ENCODE measurements around the gene NME5.

The NME5 gene

DNA sequence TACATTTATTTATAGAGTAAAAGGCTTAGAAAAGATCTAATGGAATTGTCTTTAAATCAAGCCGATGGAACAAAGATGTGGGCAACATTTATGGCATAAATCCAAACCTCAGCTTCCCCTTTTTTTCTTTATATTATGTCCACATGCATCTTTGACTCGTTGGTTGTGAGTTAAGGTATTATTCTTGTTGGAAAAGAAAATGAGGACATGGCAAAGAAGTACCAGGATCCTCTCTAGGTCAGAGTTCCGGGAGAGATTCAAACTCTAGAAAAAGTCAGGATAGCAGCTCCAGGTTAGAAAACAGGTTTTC lies 508 bp upstream of the NME5 start:
- DNase-seq (ENCODE audit: low read depth in 3 of 3, low spot score in 1 of 3), result no peak

DNA sequence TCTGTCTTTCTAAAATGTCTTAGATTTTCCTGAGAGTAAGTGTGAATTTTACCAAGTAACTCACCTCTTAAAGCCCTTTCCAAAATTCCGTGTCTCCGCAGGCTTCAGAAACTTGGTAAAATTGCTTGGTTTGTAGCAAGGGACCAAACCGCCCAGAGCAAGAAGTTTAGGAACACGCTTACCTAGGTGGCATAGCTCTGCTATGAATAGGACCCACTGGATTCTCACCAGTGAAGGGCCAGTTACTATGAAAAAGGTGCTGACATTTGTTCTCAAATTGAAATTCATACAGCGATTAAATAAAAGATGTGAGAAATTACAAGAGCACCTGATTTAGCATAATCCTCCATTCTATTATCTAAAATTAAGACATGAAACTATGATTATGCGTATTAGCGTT lies 6.7 kb downstream of the NME5 start:
- no peak for DNase-seq (ENCODE audit: low read depth in 3 of 3, low spot score in 1 of 3)

DNA sequence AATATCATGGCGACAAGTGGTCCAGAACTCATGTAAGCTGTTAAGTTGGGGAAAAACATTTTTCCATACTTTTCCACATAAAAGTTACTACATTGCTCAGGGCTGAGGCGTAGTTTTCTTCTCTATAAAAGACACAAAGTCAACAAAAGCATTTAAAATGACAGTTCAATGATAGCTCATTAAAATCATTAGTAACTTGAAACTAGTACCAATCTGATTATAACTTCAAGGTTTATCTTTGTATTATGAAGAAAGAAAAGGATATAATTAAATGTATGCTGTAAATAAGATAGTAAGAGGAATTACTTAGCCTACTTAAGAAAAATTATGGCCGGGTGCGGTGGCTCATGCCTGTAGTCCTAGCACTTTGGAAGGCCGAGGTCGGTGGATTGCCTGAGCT lies 9.9 kb downstream of the NME5 start:
- no peak for DNase-seq (ENCODE audit: low read depth in 3 of 3, low spot score in 1 of 3)

DNA sequence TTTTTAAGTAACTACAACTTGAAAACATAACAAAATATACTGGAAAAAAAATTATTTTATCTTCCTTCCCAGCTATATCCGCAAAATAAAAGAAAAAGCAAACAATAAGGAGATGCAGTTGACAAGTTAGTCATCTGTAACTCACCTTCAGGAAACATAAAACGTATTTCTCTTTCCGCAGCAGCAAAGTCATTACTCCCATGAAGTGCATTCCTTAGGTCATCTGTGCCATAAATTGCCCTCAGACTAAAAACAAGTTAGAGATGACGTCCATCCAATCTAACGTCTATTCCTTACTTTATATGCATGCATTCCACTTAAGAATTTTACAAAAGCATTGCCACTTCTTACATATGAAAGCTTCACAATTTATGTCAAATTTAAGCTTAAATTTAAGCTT lies 10.9 kb downstream of the NME5 start:
- no peak for DNase-seq (ENCODE audit: low read depth in 3 of 3, low spot score in 1 of 3)

DNA sequence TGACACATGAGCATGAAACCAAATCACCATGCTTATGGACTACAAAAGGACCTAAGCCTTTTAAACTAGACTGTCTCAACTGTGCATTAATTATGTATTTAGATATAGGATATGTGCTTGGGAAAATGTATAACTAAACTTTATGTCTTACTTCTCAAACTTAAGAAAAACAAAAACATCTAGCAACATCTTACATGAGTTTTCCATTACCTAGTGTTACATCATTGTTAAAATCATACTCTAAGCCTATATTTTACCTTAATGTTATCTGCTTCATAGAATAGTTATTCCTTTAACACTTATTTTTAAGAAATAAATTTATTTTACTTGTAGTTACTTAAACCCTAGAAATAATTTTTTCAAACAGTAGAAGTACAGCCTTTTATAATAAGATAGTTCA lies 24.0 kb downstream of the NME5 start:
- no peak for DNase-seq (ENCODE audit: low read depth in 3 of 3, low spot score in 1 of 3)

DNA sequence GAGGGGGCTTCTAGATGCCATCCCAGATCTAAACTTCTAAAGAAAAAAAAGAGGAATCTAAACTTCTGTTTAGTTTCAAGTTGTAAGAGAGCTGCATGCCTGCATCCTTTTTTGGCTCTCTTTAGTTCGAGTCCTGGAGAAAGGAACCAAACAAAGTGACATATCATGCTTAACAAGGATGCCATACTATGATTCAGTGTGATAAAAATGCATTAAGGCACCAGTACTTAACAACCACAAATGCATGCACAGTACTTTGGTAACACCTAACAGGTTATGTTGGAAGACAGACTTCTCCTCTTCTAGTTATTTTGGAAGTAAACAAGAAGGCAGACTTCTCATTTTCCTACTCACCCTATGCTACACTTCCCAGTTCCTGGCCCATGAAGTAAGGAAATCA lies 27.3 kb downstream of the NME5 start:
- no peak for DNase-seq (ENCODE audit: low read depth in 3 of 3, low spot score in 1 of 3)

DNA sequence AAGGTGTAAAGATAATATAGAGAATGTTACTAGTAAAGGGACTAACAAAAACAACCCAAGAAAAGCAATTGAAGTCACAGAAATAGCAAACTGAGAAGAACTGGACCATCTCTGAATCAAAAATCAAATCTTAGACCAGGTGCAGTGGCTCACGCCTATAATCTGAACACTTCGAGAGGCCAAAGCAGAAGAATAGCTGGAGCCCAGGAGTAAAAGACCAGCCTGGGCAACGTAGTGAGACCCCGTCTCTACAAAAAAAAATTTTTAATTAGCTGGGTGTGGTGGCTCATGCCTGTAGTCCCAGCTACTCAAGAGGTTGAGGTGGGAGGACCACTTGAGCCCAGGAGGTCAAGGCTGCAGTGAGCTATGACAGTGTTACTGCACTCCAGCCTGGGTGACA lies 28.0 kb downstream of the NME5 start:
- no peak for DNase-seq (ENCODE audit: low read depth in 3 of 3, low spot score in 1 of 3)

DNA sequence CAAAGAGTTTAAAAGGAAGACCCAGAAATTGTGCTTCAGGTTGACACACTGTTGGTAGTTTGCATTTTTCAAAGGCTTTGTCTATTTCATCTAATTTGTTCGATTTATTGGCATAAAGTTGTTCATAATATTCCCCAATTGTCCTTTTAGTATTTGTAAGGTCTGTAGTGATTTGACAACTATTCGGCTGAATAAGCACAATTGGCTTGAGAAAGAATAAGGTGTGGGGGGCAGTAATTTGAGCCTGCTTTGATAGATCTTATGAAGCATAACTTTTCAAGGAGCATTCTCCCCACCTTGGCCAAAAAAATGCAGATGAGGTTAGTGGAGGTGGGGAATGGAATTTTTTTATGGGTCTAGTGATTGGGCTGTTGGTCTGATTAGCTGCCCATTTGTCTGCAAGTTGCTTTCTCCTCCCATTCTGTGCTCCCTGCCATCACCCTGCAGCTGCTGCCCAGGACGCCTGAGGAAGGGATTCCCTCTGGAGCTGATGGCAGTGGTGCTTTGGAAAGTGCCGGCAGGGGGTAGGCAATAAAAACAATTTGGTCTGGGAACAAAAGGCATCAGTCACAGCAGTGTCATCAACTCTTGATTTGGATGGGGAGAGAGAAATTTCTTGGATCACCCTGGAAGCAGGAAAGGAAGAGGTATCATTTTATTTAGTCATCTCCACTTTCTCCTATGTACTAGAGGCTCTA lies 28.8 kb downstream of the NME5 start:
- DNase-seq (ENCODE audit: low read depth in 3 of 3, low spot score in 1 of 3), result no peak

DNA sequence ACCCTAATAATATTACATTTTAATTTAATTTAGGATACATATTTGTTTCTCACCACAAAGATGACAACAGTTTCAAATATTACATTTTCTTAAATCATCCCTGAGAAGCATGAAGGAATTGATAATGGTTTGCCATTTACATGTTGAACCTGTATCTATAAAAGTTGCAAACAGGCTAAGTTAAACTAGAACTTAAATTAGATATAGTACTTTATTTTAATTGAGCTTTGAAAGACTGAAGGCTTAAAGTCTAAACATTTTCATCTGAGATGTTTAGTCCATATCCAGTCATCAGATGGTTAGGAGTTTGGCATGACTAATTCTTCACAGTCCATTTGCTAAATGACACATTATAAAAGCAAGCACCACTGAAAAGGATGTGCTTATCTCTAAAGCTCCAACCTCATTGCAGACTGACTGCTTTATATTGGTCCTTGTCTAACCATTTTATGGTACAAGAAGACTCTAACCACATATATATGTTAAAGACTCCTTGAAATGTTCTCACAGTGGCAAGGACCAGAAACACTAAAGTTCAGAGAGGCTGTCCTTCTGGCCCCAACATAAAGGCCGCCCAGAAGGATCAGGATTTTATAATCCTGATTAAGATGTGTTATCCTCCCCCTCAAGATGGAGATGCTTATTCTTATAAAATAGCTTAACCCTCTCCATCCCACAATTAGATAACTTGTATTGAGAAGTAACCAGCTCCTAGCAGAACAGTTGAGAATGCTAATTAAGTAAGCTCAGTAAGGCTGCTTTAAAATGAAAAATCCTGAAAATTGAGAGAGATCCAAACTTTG lies 29.6 kb downstream of the NME5 start:
- DNase-seq (ENCODE audit: low read depth in 3 of 3, low spot score in 1 of 3), result no peak

DNA sequence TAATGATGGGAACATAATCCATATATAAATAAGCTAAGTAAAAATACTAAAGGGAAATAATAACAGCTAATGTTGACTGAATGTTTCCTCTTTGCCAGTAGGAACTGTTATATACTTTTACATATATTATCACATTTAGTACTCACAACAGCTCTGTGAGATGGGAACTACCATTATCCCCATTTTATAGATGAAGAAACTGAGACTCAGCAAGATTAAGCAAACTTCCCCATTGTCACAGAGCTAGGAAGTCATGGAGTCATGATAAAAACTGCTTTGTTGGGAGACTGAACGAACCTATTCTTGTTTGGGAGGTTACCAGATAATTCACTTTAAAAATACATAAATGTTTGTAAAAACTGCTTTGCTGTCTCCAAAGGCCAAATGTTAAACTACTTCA lies 32.0 kb downstream of the NME5 start:
- no peak for DNase-seq (ENCODE audit: low read depth in 3 of 3, low spot score in 1 of 3)

DNA sequence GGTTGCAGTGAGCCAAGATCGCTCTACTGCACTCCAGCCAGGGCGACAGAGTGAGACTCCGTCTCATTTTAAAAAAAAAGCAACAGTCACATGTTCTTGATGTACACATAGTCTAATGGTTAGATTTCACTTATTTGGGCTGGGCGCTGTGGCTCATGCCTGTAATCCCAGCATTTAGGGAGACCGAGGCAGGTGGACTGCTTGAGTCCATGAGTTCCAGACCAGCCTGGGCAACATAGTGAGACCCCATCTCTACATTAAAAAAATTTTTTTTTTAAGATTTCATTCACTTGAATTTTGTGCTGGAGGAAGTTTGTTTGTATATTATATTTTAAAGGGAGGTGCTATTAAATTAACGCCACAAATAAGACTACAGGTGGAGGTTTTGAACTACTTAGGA lies 33.5 kb downstream of the NME5 start:
- no peak for DNase-seq (ENCODE audit: low read depth in 3 of 3, low spot score in 1 of 3)

DNA sequence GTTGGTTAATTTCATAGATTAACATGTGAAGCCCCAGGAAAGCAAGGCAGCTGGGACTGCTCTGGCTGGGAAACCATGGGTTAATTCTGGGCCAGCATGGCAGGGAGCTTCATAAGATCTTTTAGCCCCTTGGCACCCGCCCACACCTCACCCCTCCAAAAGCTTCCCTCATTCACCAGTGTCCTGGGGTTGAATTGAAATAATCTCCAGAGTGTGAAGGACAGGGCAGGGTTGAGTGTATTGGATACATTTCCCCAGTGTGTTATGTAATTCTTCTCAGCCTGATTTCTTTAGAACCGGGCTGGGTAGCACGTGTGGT lies 36.0 kb downstream of the NME5 start:
- no peak for DNase-seq (ENCODE audit: low read depth in 3 of 3, low spot score in 1 of 3)

DNA sequence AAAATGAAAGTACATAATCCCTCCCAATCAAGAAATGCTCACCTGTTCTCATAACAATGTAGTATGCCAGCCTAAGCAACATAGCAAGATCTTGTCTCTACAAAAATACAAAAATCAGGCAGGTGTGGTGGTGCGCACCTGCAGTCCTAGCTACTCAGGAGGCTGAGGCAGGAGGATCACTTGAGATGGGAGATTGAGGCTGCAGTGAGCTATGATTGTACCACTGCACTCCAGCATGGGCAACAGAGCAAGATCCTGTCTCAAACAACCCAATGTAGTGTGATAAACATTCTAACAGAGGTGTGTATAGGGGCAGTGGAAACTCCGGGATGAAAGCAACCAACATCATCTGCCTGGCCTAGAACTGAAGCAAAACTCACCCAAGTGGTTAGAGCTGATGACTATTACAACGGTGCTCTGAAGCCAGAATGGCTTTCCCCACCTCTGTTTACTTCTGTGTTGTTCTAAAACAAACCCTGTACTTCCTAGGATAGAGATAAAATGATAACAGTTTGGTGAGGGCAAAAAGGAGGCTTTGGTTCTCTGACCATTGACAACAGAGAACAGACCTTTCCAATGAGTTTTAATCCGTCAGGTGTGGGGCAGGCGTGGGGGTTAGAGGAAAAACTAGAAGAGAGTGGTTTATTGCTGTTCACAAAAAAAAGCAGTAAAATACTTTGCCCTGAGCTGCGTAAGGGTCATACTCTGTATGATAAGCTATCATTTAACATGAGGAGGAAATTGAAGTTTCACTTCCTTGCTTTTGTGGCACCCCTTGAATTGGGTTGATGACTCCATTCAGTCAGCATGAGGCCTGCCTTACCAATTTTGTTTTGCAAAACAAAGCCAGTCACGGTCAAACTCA lies 36.5 kb downstream of the NME5 start:
- no peak for DNase-seq (ENCODE audit: low read depth in 3 of 3, low spot score in 1 of 3)

DNA sequence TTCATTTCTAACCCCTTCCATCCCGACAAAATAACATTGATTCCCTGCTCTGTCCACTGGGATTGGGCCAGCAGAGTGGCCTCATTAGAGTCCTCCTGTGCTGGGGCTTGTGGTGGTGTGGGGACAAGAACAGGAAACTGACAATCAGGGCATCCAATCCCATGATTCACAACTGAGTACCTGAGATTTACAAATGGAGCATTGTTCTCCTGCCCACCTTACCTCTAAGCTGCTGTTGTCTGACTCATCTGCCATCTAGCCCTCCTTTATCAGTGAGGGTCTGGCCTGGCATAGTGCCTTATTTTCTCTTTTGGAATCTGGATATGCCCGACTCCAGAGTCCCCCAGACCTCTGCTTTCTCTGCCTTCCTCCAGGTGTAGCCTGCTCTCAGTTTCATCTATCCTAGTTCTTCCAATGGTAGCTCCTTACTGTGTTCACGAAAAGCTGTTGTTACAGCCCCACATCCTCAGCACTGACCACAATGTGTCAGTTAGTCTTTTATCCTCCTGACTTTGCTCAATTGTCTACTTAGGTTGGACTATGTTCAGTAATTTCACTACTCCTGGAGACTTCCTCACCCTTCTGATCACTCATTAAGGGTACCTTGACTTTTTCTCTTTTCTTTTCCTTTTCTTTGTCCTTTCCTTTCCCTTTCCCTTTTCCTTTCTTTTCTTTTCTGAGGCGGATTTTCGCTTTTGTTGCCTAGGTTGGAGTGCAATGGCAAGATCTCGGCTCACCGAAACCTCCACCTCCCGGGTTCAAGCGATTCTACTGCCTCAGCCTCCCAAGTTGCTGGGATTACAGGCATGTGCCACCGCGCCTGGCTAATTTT lies 42.0 kb downstream of the NME5 start:
- no peak for DNase-seq (ENCODE audit: low read depth in 3 of 3, low spot score in 1 of 3)

DNA sequence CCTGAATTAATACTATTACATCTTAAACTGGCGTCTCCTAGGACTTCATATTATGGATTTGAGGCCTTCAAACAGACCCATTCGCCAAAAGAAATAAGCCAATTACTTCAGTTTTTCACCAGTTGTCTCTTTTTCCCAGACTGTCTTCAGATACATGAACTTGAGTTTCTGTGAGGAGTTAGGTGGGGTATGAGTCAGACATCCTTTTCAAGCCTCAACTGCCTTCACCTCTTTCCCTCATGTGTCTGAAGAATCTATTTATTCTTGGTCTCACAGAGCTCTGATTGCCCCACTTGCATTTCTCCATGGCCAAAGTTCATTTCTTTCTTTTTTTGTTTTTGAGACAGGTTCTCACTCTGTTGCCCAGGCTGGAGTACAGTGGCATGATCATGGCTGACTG lies 42.9 kb downstream of the NME5 start:
- DNase-seq (ENCODE audit: low read depth in 3 of 3, low spot score in 1 of 3), result no peak

DNA sequence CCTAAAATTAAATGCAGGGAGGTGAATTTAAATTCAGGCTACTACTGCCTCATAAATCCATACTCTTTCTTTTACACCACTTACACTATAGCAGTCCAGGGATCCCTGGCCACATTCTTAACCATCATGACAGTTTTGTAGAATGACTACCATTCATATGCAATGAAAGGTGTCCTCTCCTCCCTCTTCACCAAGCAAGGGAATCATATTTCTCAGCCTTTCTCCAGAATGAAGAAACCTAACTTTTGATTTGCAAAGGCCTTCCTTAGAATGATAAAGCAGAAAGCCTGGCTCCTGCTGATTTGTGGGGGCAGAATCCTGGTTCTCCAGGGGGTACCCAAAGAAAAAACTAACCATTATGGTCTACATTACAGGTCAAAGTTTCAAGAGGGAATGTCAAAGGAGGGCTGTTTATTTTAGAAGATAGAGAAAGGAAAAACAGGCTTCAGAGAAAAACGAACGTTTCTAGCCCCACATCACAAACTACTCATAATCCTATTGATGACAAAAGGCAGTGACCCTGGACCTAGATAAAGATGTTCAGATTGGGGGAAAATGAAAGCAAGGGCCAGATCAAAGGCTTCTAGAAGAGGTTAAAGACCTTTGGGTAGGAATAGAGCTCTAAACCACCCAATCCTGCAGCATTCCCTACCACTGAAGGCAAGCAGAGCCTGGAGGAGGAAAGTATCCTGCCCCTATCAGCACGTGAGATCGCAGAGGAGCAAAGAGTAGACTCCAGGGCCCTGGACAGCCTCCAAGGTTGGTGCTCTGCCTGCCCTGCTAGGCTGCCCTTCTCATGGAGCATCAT lies 43.9 kb downstream of the NME5 start:
- DNase-seq (ENCODE audit: low read depth in 3 of 3, low spot score in 1 of 3), result no peak

DNA sequence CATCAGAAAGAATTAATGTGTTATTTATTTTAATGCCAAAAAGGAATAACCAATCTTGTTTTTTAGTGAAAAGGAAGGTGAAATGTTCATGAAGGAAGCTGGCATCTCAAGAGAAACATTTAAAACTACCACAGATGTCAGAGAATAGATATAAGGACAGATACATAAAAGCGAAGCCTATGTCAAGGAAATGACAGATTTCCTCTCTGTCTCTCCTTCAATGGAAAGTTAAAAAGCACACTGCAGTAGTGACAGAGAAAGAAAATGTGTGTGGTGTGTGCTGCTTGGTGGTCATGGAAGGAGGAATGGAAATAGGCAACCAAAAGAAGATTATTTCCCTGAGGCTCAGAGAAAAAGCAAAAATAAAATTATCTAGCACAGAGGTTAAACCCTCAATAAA lies 46.2 kb downstream of the NME5 start:
- DNase-seq (ENCODE audit: low read depth in 3 of 3, low spot score in 1 of 3), result no peak

DNA sequence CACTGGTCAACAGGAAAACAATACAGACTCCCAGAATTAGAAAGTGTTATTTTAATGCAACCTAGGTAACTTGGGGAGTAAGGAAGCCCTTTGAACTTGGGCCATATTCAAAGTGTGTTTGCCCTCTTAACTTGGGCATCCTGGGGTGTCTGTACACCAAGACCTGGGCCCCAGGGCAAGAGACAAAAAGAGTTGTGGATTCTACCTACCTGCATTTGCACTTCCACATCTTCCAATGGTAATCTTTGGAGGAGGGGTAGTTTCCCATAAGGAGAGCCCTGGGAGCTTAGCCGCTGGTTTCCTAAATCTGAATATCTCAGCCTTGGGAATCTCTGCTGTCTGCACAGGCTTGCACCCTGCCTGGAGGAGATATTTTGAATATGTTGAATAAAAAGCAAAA lies 46.9 kb downstream of the NME5 start:
- no peak for DNase-seq (ENCODE audit: low read depth in 3 of 3, low spot score in 1 of 3)

DNA sequence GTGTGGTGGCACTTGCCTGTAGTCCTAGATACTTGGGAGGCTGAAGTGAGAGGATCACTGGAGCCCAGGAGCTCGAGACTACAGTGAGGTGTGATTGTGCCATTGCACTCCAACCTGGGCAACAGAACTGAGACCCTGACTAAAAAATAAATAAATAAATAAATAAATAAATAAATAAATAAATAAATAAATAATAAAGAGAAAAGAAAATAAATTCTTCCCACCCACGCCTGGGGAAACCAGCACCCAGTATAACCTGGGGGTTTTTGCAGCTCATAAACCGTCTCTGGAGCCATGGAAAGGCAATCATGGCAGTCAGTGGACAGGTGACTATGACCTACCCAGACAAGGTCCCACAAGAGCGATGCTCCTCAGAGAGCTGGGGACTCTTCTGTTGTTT lies 47.5 kb downstream of the NME5 start:
- DNase-seq (ENCODE audit: low read depth in 3 of 3, low spot score in 1 of 3), result no peak

DNA sequence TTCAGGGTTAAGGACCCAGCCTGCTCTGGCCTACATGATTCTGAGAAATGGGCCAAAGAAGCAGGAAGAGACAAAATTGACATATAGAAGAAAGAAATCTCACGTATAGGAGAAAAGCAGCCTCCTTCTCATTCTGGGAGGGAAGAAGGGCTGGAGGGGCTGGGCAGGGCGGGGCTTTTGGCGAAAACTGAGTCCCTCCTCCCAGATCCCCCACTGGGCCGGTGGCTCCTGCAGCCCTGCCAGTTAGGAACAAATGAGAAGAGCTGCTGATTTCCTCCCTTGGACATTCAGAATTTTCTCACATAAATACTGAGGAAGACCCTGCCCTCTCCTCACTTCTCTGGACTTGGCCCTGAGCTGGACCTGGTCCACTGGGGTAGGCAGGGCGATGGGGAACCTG lies 55.5 kb downstream of the NME5 start, which contains the start of gene WNT8A:
TSS of gene WNT8A (plus strand) at position 332 of the 400 bp plus-strand sequence. CDS start 95 bp downstream, outside the sequence.
- no peak for DNase-seq (ENCODE audit: low read depth in 3 of 3, low spot score in 1 of 3)

Measured in stimulated activated CD4-positive, alpha-beta T cell treated with anti-CD3 and anti-CD28 coated beads, TNF-alpha, amount 100 ng/mL, for 1 hour (primary cell).